ENCODE results near the gene CASKIN1.

The CASKIN1 gene

DNA sequence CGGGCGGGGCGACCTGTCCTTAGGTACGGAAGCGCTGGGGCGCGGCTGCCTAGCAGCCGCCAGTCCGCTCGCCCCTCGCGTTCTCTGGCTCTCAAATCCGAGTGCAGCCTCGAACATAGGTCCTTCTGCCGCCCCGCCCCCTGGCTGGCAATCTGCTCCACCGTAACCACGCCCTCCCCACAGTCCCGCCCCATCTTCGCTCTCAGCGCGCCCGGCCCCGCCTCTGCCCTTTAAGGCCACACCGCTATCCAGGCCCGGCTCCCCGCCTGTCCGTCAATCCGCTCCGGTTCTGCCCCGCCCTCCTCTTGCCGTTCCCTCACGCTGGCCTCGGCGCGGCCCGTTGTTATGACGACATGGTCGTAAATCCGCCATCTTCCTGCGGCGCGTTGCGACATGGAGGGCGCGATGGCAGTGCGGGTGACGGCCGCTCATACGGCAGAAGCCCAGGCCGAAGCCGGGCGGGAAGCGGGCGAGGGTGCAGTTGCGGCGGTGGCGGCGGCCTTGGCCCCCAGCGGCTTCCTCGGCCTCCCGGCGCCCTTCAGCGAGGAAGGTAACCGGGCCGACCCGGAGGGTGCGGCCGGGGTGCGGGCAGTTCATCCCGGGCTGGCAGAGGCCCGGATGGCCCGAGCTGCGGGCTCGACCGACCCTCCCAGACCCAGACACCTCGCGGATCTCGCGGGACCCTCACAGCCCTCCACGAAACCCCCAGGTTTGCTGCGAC, 27.0 kb upstream of the CASKIN1 start, which contains the start of gene E4F1:
TSS of gene E4F1 (plus strand) at position 371 of the 721 bp plus-strand sequence. CDS start at position 394, 23 bp downstream.
- no peaks in the 10 kb centered on the region for H3K4me1 ChIP-seq (ENCODE audit: control insufficient read depth, insufficient read depth, low read length)
- peak within 1 kb of the TSS; percentile 97 for H3K4me3 ChIP-seq (ENCODE audit: low read depth, low read length)
- peak within 1 kb of the TSS; percentile 92 for H3K9ac ChIP-seq (ENCODE audit: low read depth, low read length)
- H3K36me3 ChIP-seq (ENCODE audit: control insufficient read depth, insufficient read depth, low read length), result peaks cover 4% of the 10 kb centered on the region
- no peaks in the 10 kb centered on the region for H3K27me3 ChIP-seq (ENCODE audit: control insufficient read depth, insufficient read depth, low read length)
- peak within 1 kb of the TSS; percentile 86 for H3K27ac ChIP-seq (ENCODE audit: low read depth, low read length)
- no peaks in the 10 kb centered on the region for H3K9me3 ChIP-seq (ENCODE audit: control insufficient read depth, insufficient read depth, low read length)

DNA sequence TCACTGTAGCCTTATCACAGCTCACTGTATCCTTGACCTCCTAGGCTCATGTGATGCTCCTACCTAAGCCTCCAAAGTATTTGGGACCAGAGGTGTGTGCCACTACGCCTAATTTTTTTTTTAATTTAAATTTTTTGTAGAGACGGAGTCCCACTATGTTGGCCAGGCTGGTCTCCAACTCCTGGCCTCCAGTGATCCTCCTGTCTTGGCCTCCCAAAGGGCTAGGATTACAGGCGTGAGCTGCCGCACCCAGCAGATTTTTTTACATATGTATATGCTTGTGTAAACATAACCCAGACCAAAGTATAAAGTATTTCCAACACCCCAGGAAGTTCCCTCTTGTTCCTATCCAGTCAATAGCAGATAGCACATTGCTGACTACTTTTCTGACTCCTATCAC, 19.9 kb upstream of the CASKIN1 start:
- Histone ChIP-seq H3K9ac (ENCODE audit: low read depth, low read length) (no peak overlapping the region), H3K4me3 (ENCODE audit: low read depth, low read length) (no peak overlapping the region), H3K27me3 (ENCODE audit: control insufficient read depth, insufficient read depth, low read length) (no peaks in the 10 kb centered on the region), H3K4me1 (ENCODE audit: control insufficient read depth, insufficient read depth, low read length) (peaks cover 6% of the 10 kb centered on the region; the same call in 1 of the 2 replicates), H3K9me3 (ENCODE audit: control insufficient read depth, insufficient read depth, low read length) (no peaks in the 10 kb centered on the region), H3K36me3 (ENCODE audit: control insufficient read depth, insufficient read depth, low read length) (peaks cover 14% of the 10 kb centered on the region), H3K27ac (ENCODE audit: low read depth, low read length) (no peak overlapping the region)

DNA sequence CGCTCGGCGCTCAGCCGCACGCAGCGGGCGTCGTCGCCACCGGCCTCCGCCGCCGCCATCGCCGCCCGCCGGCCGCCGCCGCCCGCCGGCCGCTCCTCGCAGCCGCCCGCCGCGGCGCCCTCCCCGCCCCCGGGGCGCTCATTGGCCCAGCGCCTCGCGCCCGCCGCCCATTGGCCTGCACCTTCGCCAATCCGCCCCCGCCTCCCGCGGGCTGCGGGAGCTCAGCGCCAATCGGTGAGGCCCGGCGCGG, 18.2 kb upstream of the CASKIN1 start, which contains the start of gene PGP:
TSS of gene PGP (minus strand) at position 122 of the 250 bp plus-strand sequence. CDS start at position 59, 63 bp downstream.
- Histone ChIP-seq H3K27ac (ENCODE audit: low read depth, low read length) (peak within 1 kb of the TSS; percentile 100), H3K4me1 (ENCODE audit: control insufficient read depth, insufficient read depth, low read length) (peaks cover 6% of the 10 kb centered on the region; the same call in 1 of the 2 replicates), H3K36me3 (ENCODE audit: control insufficient read depth, insufficient read depth, low read length) (peaks cover 14% of the 10 kb centered on the region), H3K9me3 (ENCODE audit: control insufficient read depth, insufficient read depth, low read length) (no peaks in the 10 kb centered on the region), H3K4me3 (ENCODE audit: low read depth, low read length) (peak within 1 kb of the TSS; percentile 91), H3K27me3 (ENCODE audit: control insufficient read depth, insufficient read depth, low read length) (no peaks in the 10 kb centered on the region), H3K9ac (ENCODE audit: low read depth, low read length) (peak within 1 kb of the TSS; percentile 90)

DNA sequence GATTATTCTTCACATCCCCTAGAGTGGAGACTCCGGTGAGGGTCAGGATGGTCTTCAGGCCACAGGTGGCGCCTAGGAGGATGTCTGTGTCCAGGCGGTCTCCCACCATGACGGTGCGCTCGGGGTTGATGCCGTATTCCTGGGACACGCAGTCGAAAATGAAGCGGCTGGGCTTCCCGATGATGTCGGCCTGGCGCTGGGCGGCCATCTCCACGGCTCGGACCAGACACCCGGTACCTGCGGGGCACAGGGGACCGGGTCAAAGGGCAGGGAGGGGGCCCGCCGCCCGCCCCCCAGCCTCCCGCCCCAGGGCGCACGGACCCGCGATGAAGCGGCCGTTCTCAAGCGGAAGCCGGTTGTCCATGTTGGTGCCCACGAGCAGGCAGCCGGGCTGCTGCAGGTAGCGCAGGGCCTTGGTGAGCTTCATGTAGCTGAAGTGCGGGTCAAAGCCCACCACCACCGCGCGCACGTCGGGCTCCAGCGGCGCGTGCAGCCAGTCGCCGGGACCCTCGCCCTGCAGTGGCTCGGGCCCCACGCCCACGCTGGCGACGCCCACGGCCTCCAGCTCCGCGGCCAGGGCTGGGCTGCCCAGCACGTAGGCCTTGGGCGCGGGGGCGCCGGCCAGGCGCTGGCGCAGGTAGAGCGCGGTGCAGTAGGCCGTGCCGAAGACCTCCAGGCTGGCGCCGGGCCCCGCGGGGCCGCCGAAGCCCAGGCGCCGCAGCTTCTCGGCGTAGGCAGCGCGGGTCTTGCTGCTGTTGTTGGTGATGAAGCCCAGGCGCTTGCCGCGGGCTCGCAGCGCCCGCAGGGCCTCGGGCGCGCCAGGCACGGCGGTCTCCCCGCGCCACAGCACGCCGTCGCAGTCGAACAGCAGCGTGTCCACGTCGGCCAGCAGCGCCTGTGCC, 17.7 kb upstream of the CASKIN1 start:
- H3K4me3 ChIP-seq (ENCODE audit: low read depth, low read length), result peak overlapping the region; percentile 91
- peaks cover 18% of the 10 kb centered on the region for H3K36me3 ChIP-seq (ENCODE audit: control insufficient read depth, insufficient read depth, low read length)
- no peaks in the 10 kb centered on the region for H3K27me3 ChIP-seq (ENCODE audit: control insufficient read depth, insufficient read depth, low read length)
- peaks cover 6% of the 10 kb centered on the region; the same call in 1 of the 2 replicates for H3K4me1 ChIP-seq (ENCODE audit: control insufficient read depth, insufficient read depth, low read length)
- H3K27ac ChIP-seq (ENCODE audit: low read depth, low read length), result peak overlapping the region; percentile 81
- H3K9ac ChIP-seq (ENCODE audit: low read depth, low read length), result peak overlapping the region; percentile 89; the same call in 1 of the 2 replicates
- H3K9me3 ChIP-seq (ENCODE audit: control insufficient read depth, insufficient read depth, low read length), result no peaks in the 10 kb centered on the region

DNA sequence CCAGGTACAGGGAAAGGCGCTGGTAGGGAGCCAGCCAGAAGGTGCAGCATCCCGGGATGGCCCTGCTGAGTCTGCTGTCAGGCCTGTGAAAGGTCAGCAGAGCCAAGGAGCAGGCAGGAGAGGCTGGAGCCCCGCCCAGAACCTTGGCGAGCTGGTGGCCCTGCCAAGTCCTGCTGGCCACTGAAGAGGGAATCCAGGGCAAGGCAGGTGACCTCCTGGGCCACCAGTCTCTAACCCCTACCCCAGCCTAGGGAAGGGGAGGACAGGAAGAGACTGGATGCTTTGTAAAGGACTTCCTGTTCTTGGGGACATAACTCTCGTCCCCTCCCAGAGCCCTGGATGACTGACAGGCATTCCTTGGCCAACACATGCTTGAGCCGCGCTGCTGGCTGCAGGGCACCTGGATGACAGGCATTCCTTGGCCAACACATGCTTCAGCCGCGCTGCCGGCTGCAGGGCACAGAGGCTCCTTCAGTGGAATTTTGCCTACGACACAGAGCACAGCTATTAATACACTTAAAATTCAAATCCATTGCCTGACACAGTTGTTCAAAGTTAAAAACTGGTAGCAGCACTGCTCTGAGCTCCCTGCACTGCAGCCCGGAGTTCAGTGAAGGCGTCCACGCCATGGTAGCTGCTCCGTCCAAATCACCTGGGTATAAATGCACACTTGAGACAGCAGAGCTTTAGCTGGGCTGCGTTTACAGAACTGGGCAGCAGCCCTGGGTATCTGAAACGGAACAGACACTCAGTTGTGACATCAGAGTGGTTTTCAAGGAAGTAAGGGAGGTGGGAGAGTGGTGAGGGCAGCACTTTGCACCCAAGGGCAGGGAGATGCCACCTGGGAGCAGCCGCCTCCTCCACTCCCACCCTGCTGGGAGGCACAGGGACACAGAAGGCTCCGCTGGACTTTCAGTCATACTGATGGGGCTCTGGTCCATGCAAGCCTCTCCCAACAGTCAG, 16.2 kb upstream of the CASKIN1 start:
- Histone ChIP-seq H3K4me1 (ENCODE audit: control insufficient read depth, insufficient read depth, low read length) (peaks cover 6% of the 10 kb centered on the region; the same call in 1 of the 2 replicates), H3K9me3 (ENCODE audit: control insufficient read depth, insufficient read depth, low read length) (no peaks in the 10 kb centered on the region), H3K9ac (ENCODE audit: low read depth, low read length) (no peak overlapping the region), H3K4me3 (ENCODE audit: low read depth, low read length) (peak overlapping the region; percentile 91), H3K36me3 (ENCODE audit: control insufficient read depth, insufficient read depth, low read length) (peaks cover 32% of the 10 kb centered on the region), H3K27ac (ENCODE audit: low read depth, low read length) (no peak overlapping the region), H3K27me3 (ENCODE audit: control insufficient read depth, insufficient read depth, low read length) (no peaks in the 10 kb centered on the region)

DNA sequence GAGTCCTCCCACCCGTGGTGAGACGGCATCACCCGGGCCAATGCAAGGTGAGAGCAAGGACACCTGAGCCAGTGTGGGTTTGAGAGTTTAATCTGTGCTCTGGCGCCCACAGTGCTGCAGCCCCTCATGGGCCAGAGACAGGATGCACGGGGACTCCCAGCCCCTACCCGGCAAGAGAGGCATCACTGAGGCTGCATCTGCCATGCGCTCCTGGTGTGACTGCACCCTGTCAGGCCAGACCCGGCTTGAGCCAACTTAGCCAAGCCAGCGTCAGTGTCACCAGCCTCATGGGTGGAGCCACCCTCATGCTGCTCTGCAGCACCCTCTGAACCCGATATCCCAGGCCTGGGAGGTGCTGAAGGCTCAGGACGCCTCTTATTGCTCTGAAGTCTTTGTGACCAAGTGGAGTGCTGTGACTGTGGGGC, 15.5 kb upstream of the CASKIN1 start:
- peaks cover 39% of the 10 kb centered on the region for H3K36me3 ChIP-seq (ENCODE audit: control insufficient read depth, insufficient read depth, low read length)
- no peaks in the 10 kb centered on the region for H3K27me3 ChIP-seq (ENCODE audit: control insufficient read depth, insufficient read depth, low read length)
- no peak overlapping the region for H3K4me3 ChIP-seq (ENCODE audit: low read depth, low read length)
- no peak overlapping the region for H3K27ac ChIP-seq (ENCODE audit: low read depth, low read length)
- H3K4me1 ChIP-seq (ENCODE audit: control insufficient read depth, insufficient read depth, low read length), result peaks cover 6% of the 10 kb centered on the region; the same call in 1 of the 2 replicates
- no peaks in the 10 kb centered on the region for H3K9me3 ChIP-seq (ENCODE audit: control insufficient read depth, insufficient read depth, low read length)
- no peak overlapping the region for H3K9ac ChIP-seq (ENCODE audit: low read depth, low read length)

DNA sequence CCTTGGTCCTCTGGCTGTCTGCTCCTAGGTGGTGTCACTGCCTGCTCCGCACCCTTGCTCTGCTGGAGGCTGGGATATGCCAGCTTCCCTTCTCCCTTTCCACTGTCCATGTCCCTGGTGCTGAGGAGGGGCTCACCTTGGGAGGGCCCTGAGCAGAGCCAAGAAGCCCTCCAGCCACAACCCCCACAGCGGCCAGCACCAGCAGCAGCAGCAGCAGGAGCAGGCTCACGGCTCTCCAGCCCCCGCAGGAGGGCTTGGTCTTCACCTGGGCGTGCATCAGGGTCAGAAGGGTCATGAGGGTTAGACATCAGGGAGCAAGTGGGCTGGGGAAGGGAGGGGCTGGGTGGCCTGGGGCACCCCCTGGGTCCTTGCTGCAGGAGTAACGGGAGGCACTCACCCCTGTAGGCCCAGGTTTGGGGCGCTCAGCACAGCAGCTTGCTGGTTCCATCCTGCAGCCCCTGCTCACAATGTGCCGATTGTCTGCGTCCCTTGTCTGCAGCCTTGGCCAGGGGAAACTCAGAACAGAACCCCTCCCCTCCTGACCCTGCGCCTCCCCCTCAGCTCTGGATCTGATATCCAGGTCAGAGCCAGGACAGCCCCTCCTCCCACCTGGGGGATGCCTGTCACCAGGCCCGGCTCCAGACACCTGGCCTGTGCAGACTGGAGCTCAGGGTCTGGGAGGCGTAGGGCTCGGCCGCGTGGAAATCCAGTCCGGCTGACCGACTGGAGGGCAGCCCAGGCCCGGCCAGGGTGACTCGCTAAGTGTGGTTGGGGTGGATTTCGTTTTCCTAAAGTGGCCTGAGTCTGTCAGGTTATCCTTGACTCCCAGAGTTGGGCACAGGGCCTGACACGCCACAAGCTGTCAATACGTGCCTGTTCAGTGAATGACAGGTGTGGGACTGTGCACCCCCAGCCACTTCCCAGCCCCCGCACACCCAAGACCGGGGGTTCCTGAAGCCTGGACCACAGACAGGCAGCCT, 14.3 kb upstream of the CASKIN1 start, which contains the start of gene BRICD5:
TSS of gene BRICD5 (minus strand) at position 478 of the 980 bp plus-strand sequence. CDS start at position 448, 30 bp downstream.
- Histone ChIP-seq H3K4me3 (ENCODE audit: low read depth, low read length) (no peak within 1 kb of the TSS), H3K27ac (ENCODE audit: low read depth, low read length) (peak within 1 kb of the TSS; percentile 14), H3K9me3 (ENCODE audit: control insufficient read depth, insufficient read depth, low read length) (no peaks in the 10 kb centered on the region), H3K4me1 (ENCODE audit: control insufficient read depth, insufficient read depth, low read length) (peaks cover 6% of the 10 kb centered on the region; the same call in 1 of the 2 replicates), H3K36me3 (ENCODE audit: control insufficient read depth, insufficient read depth, low read length) (peaks cover 45% of the 10 kb centered on the region), H3K9ac (ENCODE audit: low read depth, low read length) (no peak within 1 kb of the TSS), H3K27me3 (ENCODE audit: control insufficient read depth, insufficient read depth, low read length) (no peaks in the 10 kb centered on the region)

DNA sequence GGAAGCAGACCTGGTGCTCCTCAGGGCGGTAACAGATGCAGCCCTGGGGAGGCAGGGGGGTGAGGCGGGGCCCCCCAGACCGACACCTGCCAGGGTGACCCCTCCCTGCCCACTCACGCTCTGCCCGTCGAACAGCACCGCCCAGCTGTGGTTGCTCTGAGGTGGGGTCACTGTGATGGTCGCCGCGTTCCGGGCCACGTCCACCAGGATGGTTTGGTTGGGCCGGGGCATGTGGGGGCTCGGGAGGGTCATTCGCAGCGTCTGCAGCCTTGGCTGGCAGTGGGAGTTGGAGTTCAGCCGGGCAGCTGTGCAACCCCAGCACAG, 13.6 kb upstream of the CASKIN1 start:
- H3K9ac ChIP-seq (ENCODE audit: low read depth, low read length), result no peak overlapping the region
- peaks cover 6% of the 10 kb centered on the region; the same call in 1 of the 2 replicates for H3K4me1 ChIP-seq (ENCODE audit: control insufficient read depth, insufficient read depth, low read length)
- H3K27me3 ChIP-seq (ENCODE audit: control insufficient read depth, insufficient read depth, low read length), result no peaks in the 10 kb centered on the region
- H3K36me3 ChIP-seq (ENCODE audit: control insufficient read depth, insufficient read depth, low read length), result peaks cover 45% of the 10 kb centered on the region
- H3K4me3 ChIP-seq (ENCODE audit: low read depth, low read length), result no peak overlapping the region
- no peak overlapping the region for H3K27ac ChIP-seq (ENCODE audit: low read depth, low read length)
- H3K9me3 ChIP-seq (ENCODE audit: control insufficient read depth, insufficient read depth, low read length), result no peaks in the 10 kb centered on the region

DNA sequence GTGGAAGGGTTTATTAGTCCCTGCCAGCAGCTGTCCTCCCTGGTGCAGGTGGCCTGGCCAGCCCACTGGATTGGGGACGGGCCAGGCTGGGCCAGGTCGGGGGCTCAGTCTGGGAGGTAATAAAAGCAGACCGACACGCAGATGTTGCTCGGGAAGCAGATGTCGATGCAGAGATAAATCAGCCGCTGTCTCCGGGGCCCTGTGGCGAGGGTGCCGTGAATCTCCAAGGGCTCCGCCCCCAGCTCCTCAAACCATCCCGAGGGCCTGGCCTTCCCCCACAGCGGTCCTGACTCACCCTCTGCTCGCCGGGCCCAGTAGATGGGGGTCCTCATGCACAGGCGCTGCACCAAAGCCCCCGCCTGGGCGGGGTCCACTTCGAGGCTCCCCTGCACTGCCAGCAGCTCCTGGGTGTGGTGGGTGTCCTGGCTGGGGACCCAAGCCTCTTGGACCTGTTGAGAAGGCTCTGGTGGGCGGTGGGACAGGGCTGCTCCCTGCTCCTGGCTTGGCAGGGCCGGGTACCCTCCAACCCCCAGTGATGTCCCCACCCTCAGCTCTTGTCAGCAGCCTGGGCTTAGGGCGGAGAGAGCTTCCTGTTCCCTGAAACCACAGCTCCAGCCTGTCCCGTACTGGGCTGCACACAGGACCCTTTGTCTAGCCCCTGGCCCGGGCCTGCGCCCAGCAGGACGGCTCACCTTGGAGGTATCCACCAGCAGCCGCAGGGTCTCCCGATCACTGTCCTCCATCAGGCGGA, 13.0 kb upstream of the CASKIN1 start:
- Histone ChIP-seq H3K4me1 (ENCODE audit: control insufficient read depth, insufficient read depth, low read length) (peaks cover 6% of the 10 kb centered on the region; the same call in 1 of the 2 replicates), H3K36me3 (ENCODE audit: control insufficient read depth, insufficient read depth, low read length) (peaks cover 45% of the 10 kb centered on the region), H3K4me3 (ENCODE audit: low read depth, low read length) (no peak overlapping the region), H3K9ac (ENCODE audit: low read depth, low read length) (no peak overlapping the region), H3K27me3 (ENCODE audit: control insufficient read depth, insufficient read depth, low read length) (no peaks in the 10 kb centered on the region), H3K9me3 (ENCODE audit: control insufficient read depth, insufficient read depth, low read length) (no peaks in the 10 kb centered on the region), H3K27ac (ENCODE audit: low read depth, low read length) (no peak overlapping the region)

All from HUES48 (cell line).